Measurements from ENCODE around the gene BCL11A. TPM values are rescaled to one million over a fixed set of nuclear protein-coding genes. Genes with fewer than 3 reads are reported as not detected.

BCL11A gene
- total and polyA plus RNA-seq, 2 of the 13 experiments (the other 11 are each of a cell fraction or from before 2014, with no cell fraction given): not detected

DNA sequence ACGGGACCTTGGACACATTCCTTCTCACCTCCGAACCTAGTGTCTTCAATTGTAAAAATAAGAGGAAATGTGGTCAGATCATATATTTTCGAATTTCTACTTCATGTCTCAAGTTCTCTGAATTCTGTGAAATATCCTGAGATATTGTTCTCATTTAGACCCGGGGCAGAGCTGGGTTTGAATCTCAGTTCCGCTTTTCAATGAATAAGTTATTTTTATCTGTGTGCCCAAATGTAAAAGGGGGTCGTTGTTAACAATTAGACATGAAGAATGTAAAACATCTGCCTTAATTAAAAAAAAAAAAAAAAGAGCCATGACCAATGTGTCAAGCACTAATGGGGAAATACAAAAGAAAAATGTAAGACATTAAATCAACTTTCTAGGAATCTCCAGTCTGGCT is 48.9 kb upstream of the BCL11A start:
- H3K9me3 ChIP-seq (ENCODE audit: low read length): no peaks in the 10 kb centered on the region
- no peak overlapping the region for H3K9ac ChIP-seq (ENCODE audit: insufficient read depth, low read depth, low read length)
- CTCF ChIA-PET (ENCODE audit: low intra/inter-chr PET ratio, low total read pairs): no interaction called here
- peaks cover 0 to 38% of the 10 kb centered on the region in 2 experiments; a peak in 2 of 5 replicates for H3K27me3 ChIP-seq (ENCODE audit: control insufficient read depth in 1 of 2, insufficient read depth in 2 of 2, low read length in 2 of 2)
- no peak for ATAC-seq
- WGBS (ENCODE audit: low lambda C conversion rate): 30% methylated on average over 6 of the region's 6 CpGs
- no peaks in the 10 kb centered on the region for H3K36me3 ChIP-seq (replicated peaks in 1 of 2; ENCODE audit: control insufficient read depth in 1 of 2, insufficient read depth in 2 of 2, low read length in 2 of 2)
- intact Hi-C loops (cut with micrococcal nuclease; ENCODE audit: unreplicated experiment): no loop called here
- POLR2A ChIA-PET: no interaction called here
- H3K27ac ChIP-seq (ENCODE audit: extremely low read length, insufficient read depth, low read length): no peak overlapping the region
- H3K4me1 ChIP-seq (ENCODE audit: insufficient read depth, low read length): no peaks in the 10 kb centered on the region
- H3K79me2 ChIP-seq (ENCODE audit: insufficient read depth, low read length): no peaks in the 10 kb centered on the region
- DNase-seq (ENCODE audit: low spot score): no peak
- BruUV-seq (replicated peaks): no TSS peak
- no peak for FAIRE-seq
- no peak overlapping the region for H3K4me2 ChIP-seq (ENCODE audit: low read depth, low read length)
- no peaks in the 10 kb centered on the region for H4K20me1 ChIP-seq (ENCODE audit: insufficient read depth, low read length)
- in situ Hi-C loops (cut with HindIII; ENCODE audit: extremely low pct_ligation_motif_present, low pct_unique_long_range_greater_than_20kb): no loop called here
- no peak overlapping the region for H2AFZ ChIP-seq (ENCODE audit: low read length)
- H3K4me3 ChIP-seq (replicated peaks in 1 of 3; ENCODE audit: insufficient read depth in 1 of 3, low read depth in 2 of 3, low read length in 3 of 3): no peak overlapping the region
- TF ChIP-seq, protein P1, sequence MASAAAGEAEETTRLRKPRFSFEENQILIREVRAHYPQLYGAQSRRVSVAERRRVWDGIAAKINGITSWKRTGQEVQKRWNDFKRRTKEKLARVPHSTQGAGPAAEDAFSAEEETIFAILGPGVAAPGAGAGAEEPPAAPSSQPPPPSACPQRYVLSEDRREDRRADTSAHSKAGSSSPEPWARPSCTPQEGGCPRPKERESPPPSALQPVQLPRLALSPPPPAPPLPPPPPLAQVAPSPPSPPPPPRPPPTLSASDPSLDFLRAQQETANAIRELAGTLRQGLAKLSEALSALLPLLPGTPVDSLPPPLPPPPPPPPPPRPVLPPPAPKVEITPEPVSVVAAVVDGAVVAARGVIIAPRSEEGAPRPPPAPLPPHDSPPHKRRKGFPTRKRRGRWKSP (CRISPR knock-in tag; IDR thresholded peaks at IDR 0.05): no peak
- TF ChIP-seq, protein P2, sequence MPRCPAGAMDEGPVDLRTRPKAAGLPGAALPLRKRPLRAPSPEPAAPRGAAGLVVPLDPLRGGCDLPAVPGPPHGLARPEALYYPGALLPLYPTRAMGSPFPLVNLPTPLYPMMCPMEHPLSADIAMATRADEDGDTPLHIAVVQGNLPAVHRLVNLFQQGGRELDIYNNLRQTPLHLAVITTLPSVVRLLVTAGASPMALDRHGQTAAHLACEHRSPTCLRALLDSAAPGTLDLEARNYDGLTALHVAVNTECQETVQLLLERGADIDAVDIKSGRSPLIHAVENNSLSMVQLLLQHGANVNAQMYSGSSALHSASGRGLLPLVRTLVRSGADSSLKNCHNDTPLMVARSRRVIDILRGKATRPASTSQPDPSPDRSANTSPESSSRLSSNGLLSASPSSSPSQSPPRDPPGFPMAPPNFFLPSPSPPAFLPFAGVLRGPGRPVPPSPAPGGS (CRISPR knock-in tag; IDR thresholded peaks at IDR 0.05): no peak
- TF ChIP-seq LCORL (IDR thresholded peaks at IDR 0.05) (no peak), LCORL (CRISPR knock-in tag; IDR thresholded peaks at IDR 0.05) (no peak), ATAD3A (CRISPR knock-in tag; IDR thresholded peaks at IDR 0.05) (no peak), ZNF557 (CRISPR knock-in tag; IDR thresholded peaks at IDR 0.05) (no peak), ZNF382 (CRISPR knock-in tag; IDR thresholded peaks at IDR 0.05; ENCODE audit: borderline replicate concordance) (no peak), ZNF160 (CRISPR knock-in tag; IDR thresholded peaks at IDR 0.05) (no peak), ZNF431 (CRISPR knock-in tag; IDR thresholded peaks at IDR 0.05; ENCODE audit: borderline replicate concordance, low read depth) (no peak)
- TF ChIP-seq, protein P3, sequence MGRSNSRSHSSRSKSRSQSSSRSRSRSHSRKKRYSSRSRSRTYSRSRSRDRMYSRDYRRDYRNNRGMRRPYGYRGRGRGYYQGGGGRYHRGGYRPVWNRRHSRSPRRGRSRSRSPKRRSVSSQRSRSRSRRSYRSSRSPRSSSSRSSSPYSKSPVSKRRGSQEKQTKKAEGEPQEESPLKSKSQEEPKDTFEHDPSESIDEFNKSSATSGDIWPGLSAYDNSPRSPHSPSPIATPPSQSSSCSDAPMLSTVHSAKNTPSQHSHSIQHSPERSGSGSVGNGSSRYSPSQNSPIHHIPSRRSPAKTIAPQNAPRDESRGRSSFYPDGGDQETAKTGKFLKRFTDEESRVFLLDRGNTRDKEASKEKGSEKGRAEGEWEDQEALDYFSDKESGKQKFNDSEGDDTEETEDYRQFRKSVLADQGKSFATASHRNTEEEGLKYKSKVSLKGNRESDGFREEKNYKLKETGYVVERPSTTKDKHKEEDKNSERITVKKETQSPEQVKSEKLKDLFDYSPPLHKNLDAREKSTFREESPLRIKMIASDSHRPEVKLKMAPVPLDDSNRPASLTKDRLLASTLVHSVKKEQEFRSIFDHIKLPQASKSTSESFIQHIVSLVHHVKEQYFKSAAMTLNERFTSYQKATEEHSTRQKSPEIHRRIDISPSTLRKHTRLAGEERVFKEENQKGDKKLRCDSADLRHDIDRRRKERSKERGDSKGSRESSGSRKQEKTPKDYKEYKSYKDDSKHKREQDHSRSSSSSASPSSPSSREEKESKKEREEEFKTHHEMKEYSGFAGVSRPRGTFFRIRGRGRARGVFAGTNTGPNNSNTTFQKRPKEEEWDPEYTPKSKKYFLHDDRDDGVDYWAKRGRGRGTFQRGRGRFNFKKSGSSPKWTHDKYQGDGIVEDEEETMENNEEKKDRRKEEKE (IDR thresholded peaks at IDR 0.05): no peak
- TF ChIP-seq, protein P4, sequence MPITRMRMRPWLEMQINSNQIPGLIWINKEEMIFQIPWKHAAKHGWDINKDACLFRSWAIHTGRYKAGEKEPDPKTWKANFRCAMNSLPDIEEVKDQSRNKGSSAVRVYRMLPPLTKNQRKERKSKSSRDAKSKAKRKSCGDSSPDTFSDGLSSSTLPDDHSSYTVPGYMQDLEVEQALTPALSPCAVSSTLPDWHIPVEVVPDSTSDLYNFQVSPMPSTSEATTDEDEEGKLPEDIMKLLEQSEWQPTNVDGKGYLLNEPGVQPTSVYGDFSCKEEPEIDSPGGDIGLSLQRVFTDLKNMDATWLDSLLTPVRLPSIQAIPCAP (CRISPR knock-in tag; IDR thresholded peaks at IDR 0.05; ENCODE audit: low read depth): no peak
- TF ChIP-seq, protein P5, sequence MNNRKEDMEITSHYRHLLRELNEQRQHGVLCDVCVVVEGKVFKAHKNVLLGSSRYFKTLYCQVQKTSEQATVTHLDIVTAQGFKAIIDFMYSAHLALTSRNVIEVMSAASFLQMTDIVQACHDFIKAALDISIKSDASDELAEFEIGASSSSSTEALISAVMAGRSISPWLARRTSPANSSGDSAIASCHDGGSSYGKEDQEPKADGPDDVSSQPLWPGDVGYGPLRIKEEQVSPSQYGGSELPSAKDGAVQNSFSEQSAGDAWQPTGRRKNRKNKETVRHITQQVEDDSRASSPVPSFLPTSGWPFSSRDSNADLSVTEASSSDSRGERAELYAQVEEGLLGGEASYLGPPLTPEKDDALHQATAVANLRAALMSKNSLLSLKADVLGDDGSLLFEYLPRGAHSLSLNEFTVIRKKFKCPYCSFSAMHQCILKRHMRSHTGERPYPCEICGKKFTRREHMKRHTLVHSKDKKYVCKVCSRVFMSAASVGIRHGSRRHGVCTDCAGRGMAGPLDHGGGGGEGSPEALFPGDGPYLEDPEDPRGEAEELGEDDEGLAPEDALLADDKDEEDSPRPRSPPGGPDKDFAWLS (CRISPR knock-in tag; IDR thresholded peaks at IDR 0.05; ENCODE audit: borderline replicate concordance): no peak

Data from HepG2 (cell line).